Nephron (organoid): ENCODE measurements around the gene RAPH1.
A peak's percentile ranks its signal among the peaks of the same experiment; 100 is the strongest.

Source experiments
- H3K27ac Mint-ChIP-seq, 3 experiments: 2 replicates each; pipeline ENCODE4 v1.8.0; 2020; ENCODE audit warnings: mixed read lengths in 3 of 3, mild to moderate bottlenecking in 2 of 3, moderate library complexity in 1 of 3
- H3K27me3 Mint-ChIP-seq: 2 replicates; pipeline ENCODE4 v1.8.0; 2021; ENCODE audit warnings: low read depth, mild to moderate bottlenecking, moderate library complexity, mixed read lengths
- H3K36me3 Mint-ChIP-seq: 2 replicates; pipeline ENCODE4 v1.8.0; 2020; ENCODE audit warnings: low read depth, mixed read lengths
- H3K4me1 Mint-ChIP-seq: 2 replicates; pipeline ENCODE4 v1.8.0; 2020; ENCODE audit warnings: mixed read lengths
- H3K4me3 Mint-ChIP-seq, 3 experiments: 2 replicates each; pipeline ENCODE4 v1.8.0; 2020; ENCODE audit warnings: mild to moderate bottlenecking in 3 of 3, mixed read lengths in 3 of 3, moderate library complexity in 2 of 3
- H3K9me3 Mint-ChIP-seq: 2 replicates; pipeline ENCODE4 v1.8.0; 2020; ENCODE audit warnings: mixed read lengths
- CTCF ChIP-seq, 3 experiments: fragments of 200-600 bp; sonication (generic); IDR thresholded peaks; one replicate each; pipeline ENCODE4 v1.5.0; 2021; ENCODE audit warnings: antibody characterized with exemption in 3 of 3; ENCODE audit not compliant: unreplicated experiment in 3 of 3

RAPH1 gene

GRCh38 chr2:203451689-203452088 lies 83.4 kb downstream of the RAPH1 start:
- no peaks in the 10 kb centered on the region for H3K27me3 Mint-ChIP-seq
- H3K27ac Mint-ChIP-seq = peak overlapping the region in 1 of 3 experiments; percentile 15
- peaks cover 48% of the 10 kb centered on the region for H3K36me3 Mint-ChIP-seq
- H3K4me1 Mint-ChIP-seq = peaks cover 6% of the 10 kb centered on the region
- no peak overlapping the region for H3K4me3 Mint-ChIP-seq
- no peaks in the 10 kb centered on the region for H3K9me3 Mint-ChIP-seq
- TF ChIP-seq CTCF (IDR thresholded peaks at IDR 0.05; ENCODE audit: unreplicated experiment in 3 of 3) = no peak

DNA sequence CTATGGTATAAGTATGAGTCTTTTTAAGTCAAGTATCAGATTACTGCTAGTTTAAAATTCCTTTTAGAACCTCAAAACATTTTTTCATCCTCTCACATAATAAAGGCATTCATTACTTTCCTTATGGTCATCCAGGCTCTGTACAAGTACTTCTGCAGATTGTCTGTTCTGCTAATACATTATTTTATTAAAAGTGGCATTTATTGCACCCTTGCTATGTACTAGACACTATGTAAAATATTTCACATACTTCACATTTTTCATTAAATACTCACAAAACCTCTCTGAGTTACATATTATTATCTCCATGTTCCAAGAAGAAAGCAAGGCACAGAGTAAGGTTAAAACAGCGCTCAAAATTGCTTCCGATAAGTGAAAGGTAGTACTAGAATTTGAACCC lies 84.1 kb downstream of the RAPH1 start:
- H3K4me3 Mint-ChIP-seq = no peak overlapping the region

DNA sequence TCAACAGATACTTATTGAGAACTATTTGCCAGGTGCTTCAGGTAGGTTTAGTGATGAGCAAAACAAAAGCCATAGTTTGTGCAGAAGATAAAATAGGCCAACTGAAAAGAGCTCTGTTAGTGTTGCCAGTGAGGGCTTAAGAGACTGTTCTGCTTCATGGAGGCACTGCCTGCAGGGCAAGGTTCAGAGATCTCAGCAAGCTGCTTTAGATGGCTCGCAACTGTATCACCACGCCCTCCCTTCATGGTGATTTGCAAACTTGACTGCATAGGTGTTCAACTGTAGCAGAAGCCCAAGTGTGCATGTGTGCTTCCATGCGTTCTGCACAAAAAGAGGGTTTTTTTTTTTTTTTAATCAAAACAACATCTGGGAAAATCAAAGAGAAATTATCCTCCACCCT lies 84.5 kb downstream of the RAPH1 start:
- H3K27ac Mint-ChIP-seq = peak overlapping the region in 1 of 3 experiments; percentile 35
- H3K27me3 Mint-ChIP-seq = no peaks in the 10 kb centered on the region
- H3K36me3 Mint-ChIP-seq = peaks cover 58% of the 10 kb centered on the region
- no peak overlapping the region for H3K4me3 Mint-ChIP-seq
- peaks cover 6% of the 10 kb centered on the region for H3K4me1 Mint-ChIP-seq
- no peak for TF ChIP-seq CTCF (IDR thresholded peaks at IDR 0.05; ENCODE audit: unreplicated experiment in 3 of 3)
- no peaks in the 10 kb centered on the region for H3K9me3 Mint-ChIP-seq

More for the DNA sequence above, 84.1 kb downstream of the RAPH1 start:
- no peaks in the 10 kb centered on the region for H3K27me3 Mint-ChIP-seq
- no peaks in the 10 kb centered on the region for H3K9me3 Mint-ChIP-seq
- H3K27ac Mint-ChIP-seq = peak overlapping the region in 2 of 3 experiments; percentile 15 to 35
- no peak for TF ChIP-seq CTCF (IDR thresholded peaks at IDR 0.05; ENCODE audit: unreplicated experiment in 3 of 3)
- peaks cover 6% of the 10 kb centered on the region for H3K4me1 Mint-ChIP-seq
- peaks cover 55% of the 10 kb centered on the region for H3K36me3 Mint-ChIP-seq

DNA sequence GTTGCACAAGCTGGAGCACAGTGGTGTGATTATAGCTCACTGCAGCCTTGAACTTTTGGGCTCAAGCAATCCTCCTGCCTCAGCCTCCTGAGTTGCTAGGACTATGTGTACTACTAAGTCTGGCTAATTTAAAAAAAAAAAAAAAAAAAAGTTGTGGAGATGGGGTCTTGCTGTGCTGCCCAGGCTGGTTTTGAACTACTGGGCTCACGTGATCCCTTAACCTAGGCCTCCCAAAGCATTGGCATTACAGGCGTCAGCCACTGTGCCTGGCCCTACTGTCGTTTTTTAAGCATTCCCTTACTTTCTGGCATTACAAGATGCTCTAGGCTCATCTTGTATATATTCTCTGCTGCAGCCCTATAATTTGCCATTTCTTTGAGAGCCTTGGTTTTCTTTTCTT lies 88.3 kb downstream of the RAPH1 start:
- no peak overlapping the region for H3K27ac Mint-ChIP-seq
- H3K9me3 Mint-ChIP-seq = no peaks in the 10 kb centered on the region
- H3K36me3 Mint-ChIP-seq = peaks cover 70% of the 10 kb centered on the region
- H3K27me3 Mint-ChIP-seq = no peaks in the 10 kb centered on the region
- no peak overlapping the region for H3K4me3 Mint-ChIP-seq
- TF ChIP-seq CTCF (IDR thresholded peaks at IDR 0.05; ENCODE audit: unreplicated experiment in 3 of 3) = no peak
- peaks cover 5% of the 10 kb centered on the region for H3K4me1 Mint-ChIP-seq

DNA sequence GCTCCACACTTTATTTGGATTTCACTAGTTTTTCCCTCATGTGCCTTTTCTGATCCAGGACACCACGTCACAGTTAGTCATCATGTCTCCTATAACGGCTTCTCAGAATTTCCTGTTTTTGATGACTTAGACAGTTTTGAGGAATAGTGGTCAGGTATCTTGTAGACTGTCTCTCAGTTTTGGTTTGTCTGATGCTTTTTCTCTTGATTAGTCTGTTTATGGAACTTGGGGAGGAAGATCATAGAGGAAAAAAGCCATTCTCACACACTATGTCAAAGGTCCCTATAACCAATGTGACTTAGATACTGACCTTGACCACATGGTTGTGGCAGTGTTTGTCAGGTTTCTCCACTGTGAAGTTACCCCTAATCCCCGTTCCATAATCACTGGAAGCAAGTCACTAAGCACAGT lies 89.0 kb downstream of the RAPH1 start:
- no peak overlapping the region for H3K4me3 Mint-ChIP-seq
- H3K4me1 Mint-ChIP-seq = peaks cover 5% of the 10 kb centered on the region
- H3K27me3 Mint-ChIP-seq = no peaks in the 10 kb centered on the region
- peaks cover 70% of the 10 kb centered on the region for H3K36me3 Mint-ChIP-seq
- no peak overlapping the region for H3K27ac Mint-ChIP-seq
- no peaks in the 10 kb centered on the region for H3K9me3 Mint-ChIP-seq
- no peak for TF ChIP-seq CTCF (IDR thresholded peaks at IDR 0.05; ENCODE audit: unreplicated experiment in 3 of 3)

GRCh38 chr2:203444738-203445137 lies 90.4 kb downstream of the RAPH1 start:
- Mint-ChIP-seq H3K27me3 (no peaks in the 10 kb centered on the region), H3K36me3 (peaks cover 68% of the 10 kb centered on the region), H3K4me1 (peaks cover 10% of the 10 kb centered on the region), H3K27ac (no peak overlapping the region), H3K9me3 (no peaks in the 10 kb centered on the region), H3K4me3 (no peak overlapping the region)
- TF ChIP-seq CTCF (IDR thresholded peaks at IDR 0.05; ENCODE audit: unreplicated experiment in 3 of 3) = no peak
